Cardiac muscle cell (in vitro differentiated cells and primary cell): ENCODE data around the gene MGLL. TPM values are rescaled to one million over a fixed set of nuclear protein-coding genes. Genes with fewer than 3 reads are reported as not detected.
"Not testable (repeated sequence)": the region's sequence is repeated elsewhere in the genome, so short reads cannot be mapped to it uniquely, and the experiment has no call there.

Experiments
- DNase-seq, 2 donors: peaks; one replicate each; pipeline versions ENCODE4 v3.0.0 to v3.0.0-alpha.2; 2010 to 2017; ENCODE audit warnings: low read depth in 1 of 2, low spot score in 1 of 2
- H3K27ac ChIP-seq: fragments of 200-600 bp; sonication (generic); 2 replicates; pipeline ENCODE4 v1.5.1; 2016
- H3K27me3 ChIP-seq: fragments of 200-600 bp; sonication (generic); 2 replicates; pipeline ENCODE4 v1.6.0; 2016; ENCODE audit warnings: control low read depth
- H3K36me3 ChIP-seq: fragments of 200-600 bp; sonication (generic); 2 replicates; pipeline ENCODE4 v1.5.1; 2016; ENCODE audit warnings: control low read depth
- H3K4me1 ChIP-seq: fragments of 200-600 bp; sonication (generic); 2 replicates; pipeline ENCODE4 v1.8.1; 2017; ENCODE audit warnings: low read depth, mild to moderate bottlenecking, mixed run types
- H3K4me3 ChIP-seq: fragments of 200-600 bp; sonication (generic); 2 replicates; pipeline ENCODE4 v1.5.1; 2016; ENCODE audit warnings: mild to moderate bottlenecking
- H3K9me3 ChIP-seq: fragments of 200-600 bp; sonication (generic); 2 replicates; pipeline ENCODE4 v1.5.1; 2017; ENCODE audit warnings: low read depth, mild to moderate bottlenecking, control low read depth
- CTCF ChIP-seq: IDR thresholded peaks from 2 replicates; pipeline ENCODE4 v1.5.1; 2012; ENCODE audit warnings: low read depth, mild to moderate bottlenecking, low read length
- polyA plus RNA-seq: library from polyadenylated mRNA; unstranded; fragments of >200 nt; fragmentation: Nextera tagmentation; extraction: Ambion mirVana; gene quantifications from 2 replicates; pipeline ENCODE4 v1.2.1, GENCODE V29; 2016
- total RNA-seq: library from RNA; depleted of rRNA; stranded (reverse); fragments of >200 nt; gene quantifications from 2 replicates; pipeline ENCODE4 v1.2.3, GENCODE V29; 2016

MGLL gene
- total and polyA plus RNA-seq, 2 experiments from 2014 or later, result 1.0 TPM

- Histone ChIP-seq H3K27ac (peak overlapping the region; percentile 31), H3K4me3 (no peak overlapping the region), H3K4me1 (peaks cover 13% of the 10 kb centered on the region), H3K27me3 (no peaks in the 10 kb centered on the region), H3K36me3 (no peaks in the 10 kb centered on the region), H3K9me3 (no peaks in the 10 kb centered on the region)
- TF ChIP-seq CTCF, result no peak
- peak; percentile 15 to 52 for DNase-seq
These were observed 166.7 kb downstream of the MGLL start for GRCh38 chr3:127655641-127656040.

GRCh38 chr3:127654993-127655392 is 167.3 kb downstream of the MGLL start:
- not testable (repeated sequence) for H3K36me3 ChIP-seq, DNase-seq, H3K27me3 ChIP-seq, H3K9me3 ChIP-seq, H3K4me3 ChIP-seq
- H3K27ac ChIP-seq, result peak overlapping the region; percentile 31
- H3K4me1 ChIP-seq, result peaks cover 13% of the 10 kb centered on the region

DNA sequence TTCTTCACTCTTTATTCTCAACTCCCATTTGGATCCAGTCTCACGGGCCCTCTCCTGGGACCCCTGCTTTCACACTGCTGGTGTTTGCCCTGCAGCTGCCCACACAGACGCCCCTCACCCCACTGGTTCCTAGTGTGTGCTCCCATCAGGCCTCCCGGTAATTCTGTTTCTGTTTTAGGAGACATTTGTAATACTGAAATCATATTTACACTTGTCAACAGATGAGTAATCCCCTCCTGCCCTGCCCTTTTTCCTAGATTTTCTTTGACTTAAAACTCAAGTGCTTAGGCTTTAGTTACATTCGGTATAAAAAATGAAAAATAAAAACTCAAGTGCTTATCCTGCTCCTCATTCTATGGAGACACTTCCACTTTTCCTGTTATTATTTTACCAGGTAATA is 167.9 kb downstream of the MGLL start:
- Histone ChIP-seq H3K27me3 (no peaks in the 10 kb centered on the region), H3K27ac (no peak overlapping the region), H3K4me1 (peaks cover 13% of the 10 kb centered on the region), H3K36me3 (no peaks in the 10 kb centered on the region), H3K9me3 (no peaks in the 10 kb centered on the region), H3K4me3 (no peak overlapping the region)
- no peak for TF ChIP-seq CTCF
- no peak for DNase-seq

- no peak overlapping the region for H3K27ac ChIP-seq
- H3K9me3 ChIP-seq, result no peaks in the 10 kb centered on the region
- H3K27me3 ChIP-seq, result no peaks in the 10 kb centered on the region
- DNase-seq, result peak; percentile 66 to 82
- H3K4me1 ChIP-seq, result peaks cover 18% of the 10 kb centered on the region
- H3K4me3 ChIP-seq, result no peak overlapping the region
- TF ChIP-seq CTCF, result peak; percentile 88
- H3K36me3 ChIP-seq, result no peaks in the 10 kb centered on the region
These were observed 169.9 kb downstream of the MGLL start for GRCh38 chr3:127652246-127652995.

- DNase-seq, result no peak
- Histone ChIP-seq H3K4me3 (no peak overlapping the region), H3K27ac (no peak overlapping the region), H3K36me3 (no peaks in the 10 kb centered on the region), H3K27me3 (no peaks in the 10 kb centered on the region), H3K9me3 (no peaks in the 10 kb centered on the region), H3K4me1 (peaks cover 18% of the 10 kb centered on the region)
- TF ChIP-seq CTCF, result no peak
These were observed 170.7 kb downstream of the MGLL start for GRCh38 chr3:127651516-127652172.

GRCh38 chr3:127650236-127650635 is 172.1 kb downstream of the MGLL start:
- TF ChIP-seq CTCF, result no peak
- Histone ChIP-seq H3K4me1 (peaks cover 10% of the 10 kb centered on the region), H3K27me3 (no peaks in the 10 kb centered on the region), H3K9me3 (no peaks in the 10 kb centered on the region), H3K27ac (no peak overlapping the region), H3K36me3 (no peaks in the 10 kb centered on the region), H3K4me3 (no peak overlapping the region)
- no peak for DNase-seq
